OCI-LY7 (cell line): ENCODE measurements around the gene ACIN1.

ENCODE experiments used
- CTCF ChIP-seq: fragments of 200-600 bp; sonication (generic); conservative IDR thresholded peaks from 2 replicates; pipeline ENCODE4 v1.5.1; 2014; ENCODE audit warnings: mild to moderate bottlenecking, antibody characterized with exemption, low read length, moderate library complexity, mixed read lengths
- EZH2phosphoT487 ChIP-seq: fragments of 200-600 bp; sonication (generic); IDR thresholded peaks from 2 replicates; pipeline ENCODE4 v1.6.1; 2018; ENCODE audit warnings: low read depth, borderline replicate concordance, mild to moderate bottlenecking, mixed run types, antibody characterized with exemption, low read length, moderate library complexity, mixed read lengths

- TF ChIP-seq CTCF (no peak), EZH2phosphoT487 (no peak)
Measured at GRCh38 chr14:23106747-23107045, 11.8 kb upstream of the ACIN1 start.
